HT1080 (cell line): ENCODE results near the gene DYNLL2. TPM values are rescaled to one million over a fixed set of nuclear protein-coding genes. Genes with fewer than 3 reads are reported as not detected.

Experiments
- total RNA-seq: library from RNA; depleted of rRNA; stranded (reverse); fragments of >200 nt; shearing (Covaris generic); gene quantifications from 2 replicates; pipeline ENCODE4 v1.2.3, GENCODE V29; 2014; rRNA removed

Gene DYNLL2
- total RNA-seq, 1 experiment from 2014 or later, result 20.0 TPM

Other genes starting within 250 kb of the DYNLL2 start
- 129 and 133 TPM in 2 replicates for gene MRPS23, start 233.4 kb upstream of the DYNLL2 start, total RNA-seq
- 8.9 and 9.9 TPM in 2 replicates for gene CUEDC1, start 128.0 kb upstream of the DYNLL2 start, total RNA-seq
- 33.1 and 37.2 TPM in 2 replicates for gene VEZF1, start 95.2 kb upstream of the DYNLL2 start, total RNA-seq
- 462 and 463 TPM in 2 replicates for gene SRSF1, start 76.2 kb upstream of the DYNLL2 start, total RNA-seq
- not detected in 2 replicates for gene OR4D1, start 65.0 kb downstream of the DYNLL2 start, total RNA-seq
- not detected in 2 replicates for gene OR4D2, start 83.6 kb downstream of the DYNLL2 start, total RNA-seq
- 0.16 TPM in 1 of 2 replicates, not detected in the other for gene EPX, start 109.3 kb downstream of the DYNLL2 start, total RNA-seq
- 12.0 and 15.9 TPM in 2 replicates for gene MKS1, start 135.8 kb downstream of the DYNLL2 start, total RNA-seq
- gene LPO, start 155.2 kb downstream of the DYNLL2 start, total RNA-seq, result 0.05 TPM in 1 of 2 replicates, not detected in the other
- not detected in 2 replicates for gene MPO, start 197.5 kb downstream of the DYNLL2 start, total RNA-seq
- gene TSPOAP1, start 245.4 kb downstream of the DYNLL2 start, total RNA-seq, result 1.8 and 2.3 TPM in 2 replicates